Measurements from ENCODE around the gene MAPKAP1. TPM values are rescaled to one million over a fixed set of nuclear protein-coding genes. Genes with fewer than 3 reads are reported as not detected.
A peak's percentile ranks its signal among the peaks of the same experiment; 100 is the strongest.

The MAPKAP1 gene
- polyA plus RNA-seq, 1 donor (not counting 4 experiments of a cell fraction or from before 2014, with no cell fraction given), result 129 TPM

- peak within 1 kb of the TSS; percentile 90 for H2AFZ ChIP-seq (ENCODE audit: control insufficient read depth, low read length)
- peaks cover 32% of the 10 kb centered on the region for H3K4me1 ChIP-seq (ENCODE audit: control insufficient read depth, extremely low read depth, insufficient read depth, low read length)
Observed at GRCh38 chr9:125747053-125747764, 40.2 kb upstream of the MAPKAP1 start, which contains the start of gene PBX3. PBX3 (plus strand) TSS chr9:125747373.

GRCh38 chr9:125746774-125747052 is 39.7 kb upstream of the MAPKAP1 start:
- Histone ChIP-seq H3K9ac (ENCODE audit: control insufficient read depth, extremely low read depth, insufficient read depth, low read length) (peak overlapping the region; percentile 90), H3K4me3 (ENCODE audit: control insufficient read depth in 2 of 3, extremely low read depth in 1 of 3, insufficient read depth in 2 of 3, low read depth in 1 of 3, low read length in 3 of 3) (peak overlapping the region in 1 of 3 experiments; percentile 57), H3K79me2 (ENCODE audit: control insufficient read depth, insufficient read depth, low read length) (peaks cover 39% of the 10 kb centered on the region), H3K4me2 (ENCODE audit: control insufficient read depth, extremely low read depth, insufficient read depth, low read depth, low read length) (no peak overlapping the region), H3K27me3 (ENCODE audit: control insufficient read depth, extremely low read depth, insufficient read depth, low read length) (no peaks in the 10 kb centered on the region), H4K20me1 (ENCODE audit: control insufficient read depth, extremely low read depth, insufficient read depth, low read length) (no peaks in the 10 kb centered on the region), H3K9me3 (ENCODE audit: control insufficient read depth, low read depth, low read length) (no peaks in the 10 kb centered on the region), H3K36me3 (ENCODE audit: control insufficient read depth in 2 of 2, extremely low read depth in 1 of 2, insufficient read depth in 2 of 2, low read length in 2 of 2) (peaks cover 0 to 3% of the 10 kb centered on the region in 2 experiments), H3K27ac (ENCODE audit: control insufficient read depth, insufficient read depth, low read length) (no peak overlapping the region), H3K9me1 (ENCODE audit: control insufficient read depth, extremely low read depth, insufficient read depth, low read length) (no peaks in the 10 kb centered on the region), H2AFZ (ENCODE audit: control insufficient read depth, low read length) (no peak overlapping the region), H3K4me1 (ENCODE audit: control insufficient read depth, extremely low read depth, insufficient read depth, low read length) (peaks cover 27% of the 10 kb centered on the region)
- no peak for DNase-seq (ENCODE audit: low read depth, low spot score)
- FAIRE-seq, result no peak
- dilution Hi-C loops (cut with MboI; ENCODE audit: extremely low pct_ligation_motif_present, low sequenced_read_pairs), result no loop called here
- no peak for TF ChIP-seq CTCF (optimal IDR thresholded peaks at IDR 0.05 in 1 of 3, IDR thresholded peaks at IDR 0.05 in 1 of 3, conservative IDR thresholded peaks at IDR 0.05 in 1 of 3; ENCODE audit: extremely low read depth in 1 of 3, insufficient read depth in 2 of 3, low read length in 3 of 3)
- no peak for TF ChIP-seq EZH2 (IDR thresholded peaks at IDR 0.05; ENCODE audit: low read length)

More at GRCh38 chr9:125747053-125747764, 40.2 kb upstream of the MAPKAP1 start, which contains the start of gene PBX3:
- H4K20me1 ChIP-seq (ENCODE audit: control insufficient read depth, extremely low read depth, insufficient read depth, low read length), result no peaks in the 10 kb centered on the region
- H3K79me2 ChIP-seq (ENCODE audit: control insufficient read depth, insufficient read depth, low read length), result peaks cover 42% of the 10 kb centered on the region
- H3K9me1 ChIP-seq (ENCODE audit: control insufficient read depth, extremely low read depth, insufficient read depth, low read length), result no peaks in the 10 kb centered on the region
- peak within 1 kb of the TSS; percentile 86 for H3K27ac ChIP-seq (ENCODE audit: control insufficient read depth, insufficient read depth, low read length)
- DNase-seq (ENCODE audit: low read depth, low spot score), result no peak
- peak within 1 kb of the TSS; percentile 100 for H3K4me2 ChIP-seq (ENCODE audit: control insufficient read depth, extremely low read depth, insufficient read depth, low read depth, low read length)
- peaks cover 0 to 3% of the 10 kb centered on the region in 2 experiments for H3K36me3 ChIP-seq (ENCODE audit: control insufficient read depth in 2 of 2, extremely low read depth in 1 of 2, insufficient read depth in 2 of 2, low read length in 2 of 2)
- H3K4me3 ChIP-seq (ENCODE audit: control insufficient read depth in 2 of 3, extremely low read depth in 1 of 3, insufficient read depth in 2 of 3, low read depth in 1 of 3, low read length in 3 of 3), result peak within 1 kb of the TSS; percentile 76 to 96 (median 95)
- dilution Hi-C loops (cut with MboI; ENCODE audit: extremely low pct_ligation_motif_present, low sequenced_read_pairs), result no loop called here
- TF ChIP-seq CTCF (optimal IDR thresholded peaks at IDR 0.05 in 1 of 3, IDR thresholded peaks at IDR 0.05 in 1 of 3, conservative IDR thresholded peaks at IDR 0.05 in 1 of 3; ENCODE audit: extremely low read depth in 1 of 3, insufficient read depth in 2 of 3, low read length in 3 of 3) (no peak), EZH2 (IDR thresholded peaks at IDR 0.05; ENCODE audit: low read length) (no peak)
- H3K27me3 ChIP-seq (ENCODE audit: control insufficient read depth, extremely low read depth, insufficient read depth, low read length), result no peaks in the 10 kb centered on the region
- no peak for FAIRE-seq
- no peaks in the 10 kb centered on the region for H3K9me3 ChIP-seq (ENCODE audit: control insufficient read depth, low read depth, low read length)
- peak within 1 kb of the TSS; percentile 90 for H3K9ac ChIP-seq (ENCODE audit: control insufficient read depth, extremely low read depth, insufficient read depth, low read length)

All from keratinocyte (primary cell).